PFSK-1 (cell line): ENCODE measurements around the gene DAAM2.

ENCODE experiments used
- FOXP2 ChIP-seq: optimal IDR thresholded peaks from 2 replicates; pipeline ENCODE3; 2011; ENCODE audit warnings: borderline replicate concordance, control low read depth, inconsistent platforms; ENCODE audit not compliant: insufficient read depth; ENCODE audit errors: extremely low read length, extremely low read depth
- POLR2AphosphoS5 ChIP-seq: IDR thresholded peaks from 2 replicates; pipeline ENCODE4 v1.6.1; 2012; ENCODE audit warnings: low read depth, mild to moderate bottlenecking, control low read depth, low read length, moderate library complexity
- REST ChIP-seq, 2 experiments: IDR thresholded peaks; 2 replicates each; pipeline versions ENCODE4 v1.6.1 to v1.8.0; 2011 to 2012; ENCODE audit warnings: low read depth in 2 of 2, low read length in 2 of 2, control low read depth in 1 of 2, inconsistent platforms in 1 of 2, mild to moderate bottlenecking in 1 of 2, moderate library complexity in 1 of 2; ENCODE audit not compliant: insufficient read depth in 1 of 2
- SIN3A ChIP-seq: IDR thresholded peaks from 2 replicates; pipeline ENCODE4 v1.6.1; 2012; ENCODE audit warnings: mild to moderate bottlenecking, low read length, moderate library complexity, borderline replicate concordance; ENCODE audit not compliant: insufficient read depth
- TAF1 ChIP-seq: IDR thresholded peaks from 2 replicates; pipeline ENCODE4 v1.6.1; 2012; ENCODE audit warnings: low read length, control low read depth, borderline replicate concordance; ENCODE audit not compliant: insufficient read depth

Gene DAAM2

GRCh38 chr6:39790772-39791171 lies 1.4 kb upstream of the DAAM2 start:
- no peak for TF ChIP-seq POLR2AphosphoS5
- no peak for TF ChIP-seq SIN3A
- no peak for TF ChIP-seq REST (IDR thresholded peaks at IDR 0.05; ENCODE audit: insufficient read depth in 1 of 2, low read depth in 2 of 2, low read length in 2 of 2)
- TF ChIP-seq TAF1 = no peak
- TF ChIP-seq FOXP2 = no peak

GRCh38 chr6:39791311-39791710 lies 865 bp upstream of the DAAM2 start:
- no peak for TF ChIP-seq FOXP2
- no peak for TF ChIP-seq REST (IDR thresholded peaks at IDR 0.05; ENCODE audit: insufficient read depth in 1 of 2, low read depth in 2 of 2, low read length in 2 of 2)
- TF ChIP-seq POLR2AphosphoS5 = no peak

- no peak for TF ChIP-seq FOXP2
- no peak for TF ChIP-seq REST (IDR thresholded peaks at IDR 0.05; ENCODE audit: insufficient read depth in 1 of 2, low read depth in 2 of 2, low read length in 2 of 2)
- TF ChIP-seq POLR2AphosphoS5 = no peak
- TF ChIP-seq SIN3A = no peak
- no peak for TF ChIP-seq TAF1
These were observed 619 bp downstream of the DAAM2 start for GRCh38 chr6:39792540-39793450.

GRCh38 chr6:39793516-39793915 lies 1.3 kb downstream of the DAAM2 start:
- no peak for TF ChIP-seq REST (IDR thresholded peaks at IDR 0.05; ENCODE audit: insufficient read depth in 1 of 2, low read depth in 2 of 2, low read length in 2 of 2)
- TF ChIP-seq SIN3A = no peak
- TF ChIP-seq TAF1 = no peak
- no peak for TF ChIP-seq FOXP2
- TF ChIP-seq POLR2AphosphoS5 = no peak

- TF ChIP-seq REST (IDR thresholded peaks at IDR 0.05; ENCODE audit: insufficient read depth in 1 of 2, low read depth in 2 of 2, low read length in 2 of 2) = no peak
- no peak for TF ChIP-seq FOXP2
- no peak for TF ChIP-seq POLR2AphosphoS5
- no peak for TF ChIP-seq TAF1
- TF ChIP-seq SIN3A = no peak
These were observed 2.1 kb downstream of the DAAM2 start for GRCh38 chr6:39794231-39794630.
